Measurements from ENCODE around the gene GPS2.

- TF ChIP-seq CTCF (IDR thresholded peaks at IDR 0.05; ENCODE audit: low read length) (no peak), EZH2 (IDR thresholded peaks at IDR 0.05; ENCODE audit: borderline replicate concordance, low read length) (no peak)
Measured at GRCh38 chr17:7327501-7327900, 12.3 kb upstream of the GPS2 start.
